IPS-18a (cell line): ENCODE data around the gene PRKCZ.

Experiments used
- H3K27ac ChIP-seq: one replicate; pipeline ENCODE4 v1.5.1; 2013; ENCODE audit warnings: low read length
- H3K27me3 ChIP-seq: one replicate; pipeline ENCODE4 v1.6.1; 2013; ENCODE audit warnings: mild to moderate bottlenecking, low read length; ENCODE audit not compliant: control insufficient read depth, insufficient read depth
- H3K36me3 ChIP-seq: one replicate; pipeline ENCODE4 v1.6.1; 2013; ENCODE audit warnings: low read depth, low read length; ENCODE audit not compliant: control insufficient read depth
- H3K4me1 ChIP-seq: one replicate; pipeline ENCODE4 v1.6.1; 2013; ENCODE audit warnings: low read depth, low read length; ENCODE audit not compliant: control insufficient read depth
- H3K4me3 ChIP-seq: one replicate; pipeline ENCODE4 v1.5.1; 2013; ENCODE audit warnings: low read length
- H3K9ac ChIP-seq: one replicate; pipeline ENCODE4 v1.6.1; 2013; ENCODE audit warnings: mild to moderate bottlenecking, low read length, moderate library complexity
- H3K9me3 ChIP-seq: one replicate; pipeline ENCODE4 v1.6.1; 2013; ENCODE audit warnings: low read depth, low read length; ENCODE audit not compliant: control insufficient read depth

Gene PRKCZ

DNA sequence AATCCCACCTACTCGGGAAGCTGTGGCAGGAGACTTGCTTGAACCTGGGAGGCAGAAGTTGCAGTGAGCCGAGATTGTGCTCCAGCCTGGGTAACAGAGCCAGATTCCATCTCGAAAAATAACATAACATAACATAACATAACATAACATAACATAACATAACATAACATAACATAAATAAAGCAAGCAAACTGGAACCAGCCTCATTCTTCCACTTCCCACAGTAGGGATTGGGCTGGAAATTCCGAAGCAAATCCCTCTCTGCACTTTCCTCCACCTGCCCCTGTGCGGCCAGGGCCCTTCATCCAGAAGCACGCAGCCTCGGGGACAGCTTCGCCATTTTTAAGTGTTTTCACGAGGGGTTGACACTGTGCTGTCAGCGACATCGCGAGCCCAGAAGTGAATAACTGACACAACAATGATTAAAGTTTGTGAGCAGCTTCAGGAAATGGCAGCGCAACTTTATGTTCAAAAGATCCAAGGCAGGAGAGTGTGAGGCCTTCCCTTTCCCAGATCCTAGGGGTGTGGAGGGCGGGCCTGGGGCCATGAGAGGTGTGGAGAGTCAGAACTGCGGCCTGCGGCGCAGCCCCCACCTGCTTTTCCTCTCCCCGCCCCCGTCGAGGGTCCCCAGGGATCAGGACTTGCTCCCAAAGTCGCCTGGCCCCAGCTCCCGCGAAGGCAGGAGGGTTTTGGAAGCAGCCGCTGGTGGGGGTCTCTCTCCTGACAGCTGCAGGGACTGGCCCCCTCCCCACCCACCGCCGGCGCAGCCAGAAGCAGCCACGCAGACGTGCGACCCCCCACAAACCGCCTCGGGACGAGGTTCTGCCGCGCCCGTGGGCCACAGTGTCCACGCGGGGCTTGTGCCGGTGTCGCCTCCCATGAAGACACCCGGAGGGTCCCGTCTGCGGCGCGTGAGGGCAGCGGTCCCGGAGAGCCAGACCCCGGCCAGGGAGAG lies 31.7 kb upstream of the PRKCZ start:
- H3K9ac ChIP-seq: no peak overlapping the region

DNA sequence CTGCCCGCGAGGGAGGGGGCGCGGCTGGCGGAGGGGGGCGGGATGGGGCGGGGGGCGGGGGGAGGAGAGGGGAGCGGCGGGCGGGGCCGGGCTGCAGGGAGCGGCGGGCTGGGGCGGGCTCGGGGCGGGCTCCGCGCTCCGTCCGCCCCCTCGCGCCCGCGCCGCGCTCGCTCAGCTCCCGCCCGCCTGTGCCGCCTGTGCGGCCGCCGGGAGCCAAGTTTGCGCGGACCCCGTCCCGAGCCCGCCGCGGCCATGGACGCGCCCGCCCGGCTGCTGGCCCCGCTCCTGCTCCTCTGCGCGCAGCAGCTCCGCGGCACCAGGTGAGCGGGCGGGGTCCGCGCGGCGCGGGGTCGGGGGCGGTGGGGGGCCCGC lies 31.1 kb upstream of the PRKCZ start, which contains the start of gene GABRD:
GABRD (plus strand) TSS at position 174 of the 372 bp plus-strand sequence; CDS start at position 253, 79 bp downstream.
- Histone ChIP-seq H3K27me3 (peaks cover 36% of the 10 kb centered on the region), H3K4me1 (no peaks in the 10 kb centered on the region), H3K4me3 (peak within 1 kb of the TSS; percentile 37), H3K9ac (no peak within 1 kb of the TSS), H3K36me3 (no peaks in the 10 kb centered on the region), H3K9me3 (no peaks in the 10 kb centered on the region), H3K27ac (no peak within 1 kb of the TSS)

More for the DNA sequence above, 31.7 kb upstream of the PRKCZ start:
- peak overlapping the region; percentile 37 for H3K4me3 ChIP-seq
- H3K27ac ChIP-seq: no peak overlapping the region
- H3K4me1 ChIP-seq: no peaks in the 10 kb centered on the region
- no peaks in the 10 kb centered on the region for H3K9me3 ChIP-seq
- peaks cover 36% of the 10 kb centered on the region for H3K27me3 ChIP-seq
- H3K36me3 ChIP-seq: no peaks in the 10 kb centered on the region

DNA sequence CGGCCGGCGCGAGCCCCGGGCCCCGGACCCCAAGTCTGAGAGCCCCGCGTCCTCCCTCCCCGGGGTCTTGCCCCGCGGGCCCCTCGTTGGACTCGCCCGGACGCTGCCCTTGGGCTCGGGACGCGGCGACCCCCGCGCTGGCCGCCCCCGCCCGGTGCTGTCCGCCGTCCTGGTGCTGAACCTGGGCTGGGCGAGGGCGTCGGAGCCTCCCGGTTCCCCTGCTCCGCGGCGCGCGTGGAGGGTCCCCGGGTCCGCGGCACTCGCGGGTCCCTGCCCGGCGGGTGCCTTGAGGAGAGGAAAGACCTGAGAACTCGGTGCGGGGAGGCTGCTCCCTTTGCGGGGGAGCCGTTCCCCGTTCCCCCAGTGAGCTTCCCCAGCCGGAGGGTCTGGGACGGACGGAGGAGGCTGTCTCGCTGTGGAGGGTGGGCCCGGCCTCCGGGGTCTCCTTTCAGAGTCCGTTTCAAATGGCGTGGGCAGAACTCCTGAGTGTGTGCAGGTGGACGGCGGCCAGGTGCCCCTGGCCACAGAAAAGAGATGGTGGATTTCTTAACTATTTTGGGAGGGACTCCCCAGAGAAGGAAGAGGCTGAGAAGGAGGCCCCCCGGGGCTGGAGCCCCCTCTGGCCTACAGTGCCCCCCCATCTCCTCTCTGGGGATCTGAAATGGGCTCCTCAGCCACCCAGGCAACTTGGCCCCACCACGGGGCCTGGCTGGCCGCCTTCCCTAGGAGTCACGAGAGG lies 30.5 kb upstream of the PRKCZ start:
- H3K27me3 ChIP-seq: peaks cover 36% of the 10 kb centered on the region
- peak overlapping the region; percentile 24 for H3K4me3 ChIP-seq
- H3K4me1 ChIP-seq: no peaks in the 10 kb centered on the region

DNA sequence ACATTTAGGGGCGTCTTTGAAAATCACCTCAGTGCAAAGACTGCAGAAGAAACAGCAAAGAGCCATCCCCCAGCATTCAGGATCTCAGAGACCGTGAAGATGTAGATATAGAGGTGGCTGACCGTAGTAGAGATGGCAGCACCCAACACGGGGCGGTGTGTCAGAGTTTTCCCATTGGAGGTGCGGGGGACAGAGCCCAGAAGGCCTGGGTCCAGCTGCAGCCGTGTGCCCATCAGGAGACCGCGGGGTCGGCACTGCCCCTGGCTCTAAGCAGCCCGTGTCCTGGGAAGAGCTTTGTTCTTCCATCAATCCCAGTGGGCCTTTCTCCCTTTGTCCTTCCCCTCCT lies 29.9 kb upstream of the PRKCZ start:
- H3K4me1 ChIP-seq: no peaks in the 10 kb centered on the region
- peaks cover 36% of the 10 kb centered on the region for H3K27me3 ChIP-seq
- no peak overlapping the region for H3K9ac ChIP-seq
- no peak overlapping the region for H3K4me3 ChIP-seq
- H3K36me3 ChIP-seq: no peaks in the 10 kb centered on the region
- no peaks in the 10 kb centered on the region for H3K9me3 ChIP-seq
- H3K27ac ChIP-seq: no peak overlapping the region

More for the DNA sequence above, 30.5 kb upstream of the PRKCZ start:
- Histone ChIP-seq H3K9me3 (no peaks in the 10 kb centered on the region), H3K9ac (no peak overlapping the region), H3K36me3 (no peaks in the 10 kb centered on the region), H3K27ac (no peak overlapping the region)

DNA sequence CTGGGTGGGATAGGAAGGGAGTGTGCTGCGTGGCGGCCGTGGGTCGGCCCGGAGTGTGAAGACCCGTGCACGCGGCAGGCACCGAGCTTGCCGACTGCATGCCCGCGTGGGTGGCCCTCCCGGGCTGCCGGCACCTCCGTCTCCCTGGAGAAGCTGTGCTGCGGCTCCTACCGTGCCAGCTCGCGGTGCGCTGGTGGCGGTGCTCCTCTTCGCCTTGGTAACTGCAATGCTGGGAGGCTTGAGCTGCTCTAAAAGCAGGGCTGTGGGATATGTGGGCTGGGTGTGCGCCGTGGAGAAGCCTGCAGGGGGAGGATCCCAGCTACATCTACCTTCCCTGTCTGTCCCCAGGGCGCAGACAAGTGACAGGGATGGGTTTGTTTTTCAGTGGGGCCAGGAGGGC lies 28.7 kb upstream of the PRKCZ start:
- Histone ChIP-seq H3K36me3 (no peaks in the 10 kb centered on the region), H3K9ac (no peak overlapping the region), H3K9me3 (no peaks in the 10 kb centered on the region), H3K27me3 (peaks cover 36% of the 10 kb centered on the region), H3K27ac (no peak overlapping the region), H3K4me3 (no peak overlapping the region), H3K4me1 (no peaks in the 10 kb centered on the region)

DNA sequence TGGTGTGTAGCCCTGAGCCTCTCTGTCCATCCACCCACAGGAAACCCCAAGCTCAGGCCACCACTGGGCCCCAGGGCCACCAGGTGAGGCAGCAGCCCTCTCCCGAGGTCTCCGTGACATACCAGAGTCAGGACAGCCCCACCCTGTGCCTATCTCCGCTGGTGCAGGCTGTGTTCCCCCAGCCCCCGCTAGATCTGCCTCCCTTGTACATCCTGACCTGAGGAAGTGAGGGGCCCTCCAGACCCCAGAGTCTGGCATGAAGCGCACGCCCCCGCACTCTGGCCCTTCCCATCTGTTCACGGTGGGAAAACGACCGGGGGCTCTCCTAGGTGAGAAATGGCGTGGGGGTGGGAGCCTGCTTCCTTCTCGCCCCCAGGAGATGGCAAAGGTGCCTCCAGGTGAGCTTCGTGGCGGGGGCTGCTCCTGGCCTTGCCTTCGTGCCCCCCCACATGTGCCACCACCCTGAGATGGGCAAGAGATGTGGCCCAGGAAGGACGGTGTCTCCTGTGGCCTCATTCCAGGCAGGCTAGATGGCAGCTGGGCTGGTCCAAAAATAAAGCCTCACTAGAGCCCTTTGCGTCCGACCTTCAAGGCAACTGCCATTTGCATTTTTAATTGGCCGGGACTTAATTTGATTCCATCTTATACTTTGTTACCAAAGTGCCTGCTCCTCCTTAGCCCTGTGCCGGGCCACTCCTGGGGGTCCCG lies 28.0 kb upstream of the PRKCZ start:
- H3K4me1 ChIP-seq: no peaks in the 10 kb centered on the region
- H3K9me3 ChIP-seq: no peaks in the 10 kb centered on the region
- peaks cover 36% of the 10 kb centered on the region for H3K27me3 ChIP-seq
- no peak overlapping the region for H3K27ac ChIP-seq
- no peak overlapping the region for H3K4me3 ChIP-seq
- no peak overlapping the region for H3K9ac ChIP-seq
- no peaks in the 10 kb centered on the region for H3K36me3 ChIP-seq

DNA sequence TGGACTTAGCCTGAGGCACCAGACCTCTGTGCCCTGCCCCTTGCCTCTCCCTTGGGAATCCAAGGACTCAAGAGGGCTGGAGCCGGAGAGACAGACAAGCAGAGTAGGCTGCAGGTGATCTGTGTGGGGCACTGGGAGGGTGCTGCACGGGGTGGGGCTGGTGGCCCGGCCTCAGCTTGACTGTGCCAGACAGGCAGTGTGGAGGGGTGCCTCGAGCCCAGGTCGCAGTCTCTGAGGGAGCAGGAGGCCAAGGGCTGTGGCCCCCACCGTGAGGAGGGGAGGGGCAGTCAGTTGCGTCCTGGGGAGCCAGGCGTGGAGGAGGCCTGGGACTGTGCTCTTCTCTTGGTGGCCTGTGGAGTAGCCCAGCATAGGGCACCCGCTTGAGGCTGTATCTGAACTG lies 27.0 kb upstream of the PRKCZ start:
- no peaks in the 10 kb centered on the region for H3K4me1 ChIP-seq
- peaks cover 26% of the 10 kb centered on the region for H3K27me3 ChIP-seq
- H3K9me3 ChIP-seq: no peaks in the 10 kb centered on the region
- H3K36me3 ChIP-seq: no peaks in the 10 kb centered on the region
- H3K9ac ChIP-seq: no peak overlapping the region
- no peak overlapping the region for H3K27ac ChIP-seq
- H3K4me3 ChIP-seq: no peak overlapping the region

DNA sequence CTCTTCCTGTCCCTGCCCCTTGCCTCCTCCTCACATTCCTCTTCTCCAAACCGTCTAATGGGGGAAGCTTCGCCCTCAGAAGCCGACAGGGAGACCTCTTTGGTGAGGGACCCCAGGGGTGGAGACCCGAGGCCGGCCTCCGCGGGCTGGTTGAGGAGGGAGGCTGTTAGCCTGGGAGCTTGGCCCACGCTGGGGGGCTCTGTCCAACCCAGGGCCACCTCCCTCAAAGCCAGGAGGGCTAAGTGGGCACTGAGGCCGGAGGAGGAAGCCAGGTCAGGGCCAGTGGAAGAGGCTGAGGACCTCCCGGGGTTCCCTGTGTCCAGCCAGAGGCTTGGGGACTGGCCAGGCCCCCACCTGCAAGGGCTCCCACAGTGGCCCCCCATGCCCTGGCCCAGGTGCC lies 25.8 kb upstream of the PRKCZ start:
- peaks cover 19% of the 10 kb centered on the region for H3K27me3 ChIP-seq

DNA sequence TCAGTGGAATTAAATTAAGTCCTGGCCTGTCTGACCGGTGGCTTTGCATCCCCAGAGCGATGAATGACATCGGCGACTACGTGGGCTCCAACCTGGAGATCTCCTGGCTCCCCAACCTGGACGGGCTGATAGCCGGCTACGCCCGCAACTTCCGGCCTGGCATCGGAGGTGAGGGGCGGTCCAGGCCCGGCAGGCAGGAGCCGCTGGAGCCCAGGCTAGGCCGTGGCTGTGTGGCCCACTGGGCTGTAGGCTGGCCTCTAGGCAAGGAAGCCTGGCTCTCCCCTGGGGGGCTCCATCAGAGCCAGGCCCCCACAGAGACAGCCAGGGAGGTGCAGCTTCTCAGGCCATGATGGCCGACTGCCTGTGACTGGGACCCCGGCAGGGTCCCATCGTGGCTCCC lies 25.3 kb upstream of the PRKCZ start:
- Histone ChIP-seq H3K4me1 (no peaks in the 10 kb centered on the region), H3K9ac (no peak overlapping the region), H3K4me3 (no peak overlapping the region), H3K9me3 (no peaks in the 10 kb centered on the region), H3K27me3 (peaks cover 15% of the 10 kb centered on the region), H3K36me3 (no peaks in the 10 kb centered on the region), H3K27ac (no peak overlapping the region)

More for the DNA sequence above, 25.8 kb upstream of the PRKCZ start:
- Histone ChIP-seq H3K4me1 (no peaks in the 10 kb centered on the region), H3K27ac (no peak overlapping the region), H3K4me3 (no peak overlapping the region), H3K9me3 (no peaks in the 10 kb centered on the region), H3K9ac (no peak overlapping the region), H3K36me3 (no peaks in the 10 kb centered on the region)

DNA sequence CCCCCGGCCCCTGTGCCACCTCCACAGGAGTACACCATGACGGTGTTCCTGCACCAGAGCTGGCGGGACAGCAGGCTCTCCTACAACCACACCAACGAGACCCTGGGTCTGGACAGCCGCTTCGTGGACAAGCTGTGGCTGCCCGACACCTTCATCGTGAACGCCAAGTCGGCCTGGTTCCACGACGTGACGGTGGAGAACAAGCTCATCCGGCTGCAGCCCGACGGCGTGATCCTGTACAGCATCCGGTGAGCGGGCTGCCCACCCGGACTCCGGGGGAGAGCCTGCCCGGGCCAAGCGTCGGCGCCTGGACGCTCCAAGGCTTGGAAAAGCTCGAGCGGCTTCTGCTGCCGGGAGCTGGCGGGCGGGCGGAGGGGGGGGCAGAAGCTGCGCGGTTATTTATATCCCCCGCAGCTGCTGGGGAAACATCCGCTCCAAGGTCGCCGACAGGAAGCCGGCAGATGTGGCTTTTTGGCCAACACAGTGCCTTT lies 24.7 kb upstream of the PRKCZ start:
- H3K9ac ChIP-seq: no peak overlapping the region
- H3K36me3 ChIP-seq: no peaks in the 10 kb centered on the region
- H3K9me3 ChIP-seq: no peaks in the 10 kb centered on the region
- peaks cover 8% of the 10 kb centered on the region for H3K27me3 ChIP-seq
- H3K4me3 ChIP-seq: no peak overlapping the region
- no peaks in the 10 kb centered on the region for H3K4me1 ChIP-seq
- H3K27ac ChIP-seq: no peak overlapping the region

DNA sequence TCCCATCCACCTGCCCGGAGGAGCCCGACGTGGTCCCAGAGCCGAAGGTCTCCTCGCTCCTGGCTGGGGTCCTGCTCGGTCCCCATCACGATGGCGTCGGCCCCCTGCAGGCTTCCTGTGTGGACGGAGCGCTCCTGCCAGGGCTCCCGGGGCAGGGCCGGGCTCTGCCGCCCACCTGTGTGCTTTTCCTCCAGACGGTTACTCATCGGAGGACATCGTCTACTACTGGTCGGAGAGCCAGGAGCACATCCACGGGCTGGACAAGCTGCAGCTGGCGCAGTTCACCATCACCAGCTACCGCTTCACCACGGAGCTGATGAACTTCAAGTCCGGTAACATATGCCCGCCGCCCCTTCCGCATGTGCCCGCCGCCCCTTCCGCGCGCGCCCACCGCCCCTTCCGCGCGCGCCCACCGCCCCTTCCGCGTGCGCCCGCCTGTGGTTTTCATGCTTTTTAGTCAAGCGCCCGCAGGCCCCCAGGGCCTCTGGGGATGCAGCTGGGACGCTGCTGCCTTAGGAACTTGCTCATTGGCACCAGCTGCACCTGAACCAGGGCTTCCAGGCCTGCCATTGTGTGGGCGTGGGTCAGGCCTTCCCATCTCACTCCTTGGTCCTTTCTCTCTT lies 22.1 kb upstream of the PRKCZ start:
- H3K27ac ChIP-seq: no peak overlapping the region
- H3K9ac ChIP-seq: no peak overlapping the region
- H3K36me3 ChIP-seq: no peaks in the 10 kb centered on the region
- no peaks in the 10 kb centered on the region for H3K4me1 ChIP-seq
- H3K27me3 ChIP-seq: no peaks in the 10 kb centered on the region
- H3K9me3 ChIP-seq: no peaks in the 10 kb centered on the region
- H3K4me3 ChIP-seq: no peak overlapping the region
